ENCODE results near the gene ATAD1. TPM values are rescaled to one million over a fixed set of nuclear protein-coding genes. Genes with fewer than 3 reads are reported as not detected.

Gene ATAD1
- total and polyA plus RNA-seq, 2 of the 4 experiments (the other 2 are of a cell fraction) = 12.7 to 21.9 TPM

GRCh38 chr10:87798082-87798481 is 19.9 kb downstream of the ATAD1 start:
- Histone ChIP-seq H3K9ac (ENCODE audit: low read depth, low read length) (no peak overlapping the region), H2BK5ac (ENCODE audit: low read depth, low read length, poor library complexity, severe bottlenecking) (no peak overlapping the region), H4K20me1 (ENCODE audit: insufficient read depth, low read length) (peaks cover 16% of the 10 kb centered on the region; the same call in 1 of the 2 replicates), H3K4ac (ENCODE audit: low read depth, low read length) (no peak overlapping the region), H3K27me3 (ENCODE audit: control insufficient read depth, insufficient read depth, low read length) (no peaks in the 10 kb centered on the region), H3K4me1 (ENCODE audit: control insufficient read depth, insufficient read depth, low read length) (no peaks in the 10 kb centered on the region), H3K36me3 (ENCODE audit: control insufficient read depth, insufficient read depth, low read length) (peaks cover 4% of the 10 kb centered on the region; the same call in 1 of the 2 replicates), H3K14ac (replicated peaks; ENCODE audit: low read depth, low read length) (no peak overlapping the region), H4K91ac (ENCODE audit: insufficient read depth, low read depth, low read length) (no peak overlapping the region), H4K5ac (ENCODE audit: low read depth, low read length) (no peak overlapping the region), H2BK20ac (ENCODE audit: low read depth, low read length) (no peak overlapping the region), H2AFZ (replicated peaks; ENCODE audit: low read length, poor library complexity) (no peak overlapping the region), H3K18ac (ENCODE audit: low read depth, low read length) (no peak overlapping the region), H3K27ac (ENCODE audit: insufficient read depth, low read length) (no peak overlapping the region), H2BK120ac (ENCODE audit: low read depth, low read length) (no peak overlapping the region), H2BK15ac (ENCODE audit: low read depth, low read length) (no peak overlapping the region), H4K8ac (ENCODE audit: low read depth in 2 of 2, low read length in 2 of 2) (no peak overlapping the region), H3K4me2 (ENCODE audit: low read depth, low read length) (no peak overlapping the region), H3K23ac (ENCODE audit: low read depth, low read length) (no peak overlapping the region), H2AK5ac (ENCODE audit: low read depth, low read length) (no peak overlapping the region), H2AK9ac (replicated peaks; ENCODE audit: low read depth, low read length, poor library complexity) (no peak overlapping the region), H3K56ac (ENCODE audit: extremely low read depth, insufficient read depth, low read length) (no peak overlapping the region), H3K4me3 (ENCODE audit: insufficient read depth, low read depth, low read length) (no peak overlapping the region), H3K9me1 (ENCODE audit: insufficient read depth, low read length) (0 out of 2 replicates have a peak, but pooled peaks cover 3% of the 10 kb centered on the region), H3K9me3 (ENCODE audit: control insufficient read depth, insufficient read depth, low read length) (peaks cover 4% of the 10 kb centered on the region; the same call in 1 of the 2 replicates), H3K79me1 (ENCODE audit: low read depth in 1 of 2, low read length in 2 of 2) (peaks cover 30 to 42% of the 10 kb centered on the region in 2 experiments)
- in situ Hi-C loops (cut with MboI; ENCODE audit: low sequenced_read_pairs) (no loop called here), dilution Hi-C loops (cut with HindIII; ENCODE audit: low sequenced_read_pairs, unreplicated experiment) (no loop called here), intact Hi-C loops (cut with micrococcal nuclease) (no loop called here)
- TF ChIP-seq CHD1 (IDR thresholded peaks at IDR 0.05; ENCODE audit: low read depth, low read length) (no peak), POLR2A (IDR thresholded peaks at IDR 0.05; ENCODE audit: low read depth, low read length) (no peak), CEBPB (IDR thresholded peaks at IDR 0.05; ENCODE audit: low read depth, low read length) (no peak), SMC3 (IDR thresholded peaks at IDR 0.05; ENCODE audit: low read depth, low read length) (no peak), USF2 (IDR thresholded peaks at IDR 0.05; ENCODE audit: low read depth, low read length) (no peak), CTCF (conservative IDR thresholded peaks at IDR 0.05; ENCODE audit: low read depth, low read length) (no peak), MXI1 (IDR thresholded peaks at IDR 0.05; ENCODE audit: borderline replicate concordance, low read depth, low read length) (no peak), BHLHE40 (IDR thresholded peaks at IDR 0.05; ENCODE audit: low read depth, low read length) (no peak), RFX5 (IDR thresholded peaks at IDR 0.05; ENCODE audit: low read depth, low read length) (no peak), FOS (IDR thresholded peaks at IDR 0.05; ENCODE audit: low read depth, low read length) (no peak), RAD21 (IDR thresholded peaks at IDR 0.05; ENCODE audit: low read length) (no peak), MAFK (IDR thresholded peaks at IDR 0.05; ENCODE audit: low read depth, low read length) (no peak)
- ATAC-seq (ENCODE audit: low read depth) (no peak), DNase-seq (no peak)
- no TSS peak for BruUV-seq (replicated peaks)
- no CpG with 5 or more reads among the region's 5 CpGs for WGBS, 2 experiments (ENCODE audit: extremely low coverage in 2 of 2, insufficient read length in 1 of 2)
- CTCF ChIA-PET = no interaction called here
- POLR2A ChIA-PET (ENCODE audit: unreplicated experiment) = no interaction called here

Data from IMR-90 (cell line).